ENCODE results near the gene ZNF575.

The ZNF575 gene

DNA sequence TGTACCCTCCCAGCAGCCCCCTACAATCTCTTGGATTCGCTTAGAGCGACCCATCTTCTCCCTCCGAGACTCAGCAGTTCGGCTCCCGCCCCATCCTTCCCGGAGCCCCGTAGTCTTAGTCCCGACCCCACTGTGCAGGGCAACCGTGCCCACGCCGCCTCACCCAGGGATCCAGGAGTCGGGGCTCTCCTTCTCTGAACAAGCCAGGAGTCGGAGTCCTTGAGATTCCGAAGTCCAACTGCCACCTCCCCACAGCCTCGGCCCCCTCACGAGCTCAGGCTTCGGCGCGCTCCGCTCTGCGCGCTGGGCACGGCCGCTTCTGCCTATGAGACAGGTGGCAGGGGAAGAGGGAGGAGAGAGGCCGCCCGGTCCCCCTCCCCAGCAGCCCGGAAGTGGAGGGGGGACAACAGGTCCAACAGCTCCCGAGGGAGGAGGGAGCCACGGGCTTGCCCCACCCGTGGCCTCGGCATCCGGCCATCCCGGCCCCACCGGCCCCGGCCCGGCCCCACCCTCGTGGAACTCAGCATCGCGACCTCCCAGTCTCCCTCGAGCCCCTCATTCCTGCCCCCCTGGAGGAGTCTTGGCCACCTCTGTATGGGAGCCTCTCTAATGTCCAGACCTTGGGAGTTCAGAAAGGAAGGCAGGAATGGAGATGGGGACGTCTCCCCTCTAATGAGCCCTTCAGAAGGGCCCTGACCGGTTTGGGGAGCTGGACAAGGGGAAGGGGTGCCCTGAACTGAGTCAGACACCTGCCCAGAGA lies 28.4 kb upstream of the ZNF575 start, which contains the start of gene PHLDB3:
PHLDB3 (minus strand) TSS at position 321 of the 760 bp plus-strand sequence. CDS start 628 bp downstream, outside the sequence.
- Histone ChIP-seq H3K79me2 (ENCODE audit: insufficient read depth, low read depth) (no peaks in the 10 kb centered on the region), H4K20me1 (ENCODE audit: insufficient read depth) (no peaks in the 10 kb centered on the region), H3K36me3 (ENCODE audit: insufficient read depth) (no peaks in the 10 kb centered on the region), H3K4me2 (peak within 1 kb of the TSS; percentile 96), H2AFZ (ENCODE audit: low read depth) (peak within 1 kb of the TSS; percentile 100), H3K4me3 (IDR thresholded peaks at IDR 0.05; ENCODE audit: insufficient read depth, low read depth, low read length) (peak within 1 kb of the TSS; percentile 62), H3K4me1 (ENCODE audit: low read depth, poor library complexity, severe bottlenecking) (peaks cover 11% of the 10 kb centered on the region), H3K27ac (peak within 1 kb of the TSS; percentile 51; the same call in 1 of the 2 replicates), H3K9ac (peak within 1 kb of the TSS; percentile 71), H3K27me3 (ENCODE audit: insufficient read depth, low read depth) (no peaks in the 10 kb centered on the region)
- TF ChIP-seq, protein P1, sequence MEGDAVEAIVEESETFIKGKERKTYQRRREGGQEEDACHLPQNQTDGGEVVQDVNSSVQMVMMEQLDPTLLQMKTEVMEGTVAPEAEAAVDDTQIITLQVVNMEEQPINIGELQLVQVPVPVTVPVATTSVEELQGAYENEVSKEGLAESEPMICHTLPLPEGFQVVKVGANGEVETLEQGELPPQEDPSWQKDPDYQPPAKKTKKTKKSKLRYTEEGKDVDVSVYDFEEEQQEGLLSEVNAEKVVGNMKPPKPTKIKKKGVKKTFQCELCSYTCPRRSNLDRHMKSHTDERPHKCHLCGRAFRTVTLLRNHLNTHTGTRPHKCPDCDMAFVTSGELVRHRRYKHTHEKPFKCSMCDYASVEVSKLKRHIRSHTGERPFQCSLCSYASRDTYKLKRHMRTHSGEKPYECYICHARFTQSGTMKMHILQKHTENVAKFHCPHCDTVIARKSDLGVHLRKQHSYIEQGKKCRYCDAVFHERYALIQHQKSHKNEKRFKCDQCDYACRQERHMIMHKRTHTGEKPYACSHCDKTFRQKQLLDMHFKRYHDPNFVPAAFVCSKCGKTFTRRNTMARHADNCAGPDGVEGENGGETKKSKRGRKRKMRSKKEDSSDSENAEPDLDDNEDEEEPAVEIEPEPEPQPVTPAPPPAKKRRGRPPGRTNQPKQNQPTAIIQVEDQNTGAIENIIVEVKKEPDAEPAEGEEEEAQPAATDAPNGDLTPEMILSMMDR (conservative IDR thresholded peaks at IDR 0.05; ENCODE audit: low read depth, low read length): 0 out of 2 replicates have a peak, but pooled peaks have one; percentile 27

DNA sequence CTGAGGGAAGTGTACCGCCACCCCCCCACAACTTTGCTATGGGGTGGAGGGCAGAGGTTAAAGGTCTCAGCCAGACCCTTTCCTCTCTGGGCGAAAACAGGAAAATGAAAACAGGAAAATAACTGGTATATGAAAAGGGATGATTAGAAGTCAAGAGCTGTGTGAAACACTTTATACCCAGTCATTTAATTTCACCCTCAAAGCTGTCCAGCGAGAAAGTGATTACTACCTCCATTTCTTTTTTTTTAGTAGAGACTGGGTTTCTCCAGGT lies 27.9 kb upstream of the ZNF575 start:
- Histone ChIP-seq H3K27ac (no peak overlapping the region), H4K20me1 (ENCODE audit: insufficient read depth) (no peaks in the 10 kb centered on the region), H3K79me2 (ENCODE audit: insufficient read depth, low read depth) (no peaks in the 10 kb centered on the region), H3K27me3 (ENCODE audit: insufficient read depth, low read depth) (no peaks in the 10 kb centered on the region), H3K36me3 (ENCODE audit: insufficient read depth) (no peaks in the 10 kb centered on the region), H3K4me3 (IDR thresholded peaks at IDR 0.05; ENCODE audit: insufficient read depth, low read depth, low read length) (no peak overlapping the region), H3K4me2 (peak overlapping the region; percentile 96), H3K9ac (no peak overlapping the region; the same call in 1 of the 2 replicates), H3K4me1 (ENCODE audit: low read depth, poor library complexity, severe bottlenecking) (peaks cover 11% of the 10 kb centered on the region), H2AFZ (ENCODE audit: low read depth) (peak overlapping the region; percentile 100)
- TF ChIP-seq, protein P1 (conservative IDR thresholded peaks at IDR 0.05; ENCODE audit: low read depth, low read length): no peak

DNA sequence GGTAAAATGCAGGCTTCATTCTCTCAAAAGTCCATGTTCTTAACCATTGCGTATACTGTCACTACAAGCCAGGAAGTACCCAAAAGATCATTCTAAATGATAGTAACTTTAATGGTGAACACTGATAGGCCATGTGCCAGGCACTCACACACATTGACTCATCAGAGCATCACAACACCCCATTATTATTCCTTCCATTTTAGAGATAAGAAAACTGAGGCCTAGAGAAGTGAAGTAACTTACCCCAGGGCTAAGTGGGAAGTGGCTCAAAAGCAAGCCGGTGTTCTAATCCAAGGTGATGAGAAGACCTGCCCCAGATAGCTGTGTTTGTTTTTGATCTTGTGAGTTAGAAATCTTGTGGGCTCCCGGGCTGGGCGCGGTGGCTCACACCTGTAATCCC lies 27.0 kb upstream of the ZNF575 start:
- Histone ChIP-seq H4K20me1 (ENCODE audit: insufficient read depth) (no peaks in the 10 kb centered on the region), H3K27ac (no peak overlapping the region), H3K79me2 (ENCODE audit: insufficient read depth, low read depth) (no peaks in the 10 kb centered on the region), H3K4me2 (no peak overlapping the region), H3K36me3 (ENCODE audit: insufficient read depth) (no peaks in the 10 kb centered on the region), H3K4me1 (ENCODE audit: low read depth, poor library complexity, severe bottlenecking) (peaks cover 11% of the 10 kb centered on the region), H3K27me3 (ENCODE audit: insufficient read depth, low read depth) (no peaks in the 10 kb centered on the region), H3K4me3 (IDR thresholded peaks at IDR 0.05; ENCODE audit: insufficient read depth, low read depth, low read length) (no peak overlapping the region), H3K9ac (no peak overlapping the region), H2AFZ (ENCODE audit: low read depth) (no peak overlapping the region)
- TF ChIP-seq, protein P1 (conservative IDR thresholded peaks at IDR 0.05; ENCODE audit: low read depth, low read length): no peak

DNA sequence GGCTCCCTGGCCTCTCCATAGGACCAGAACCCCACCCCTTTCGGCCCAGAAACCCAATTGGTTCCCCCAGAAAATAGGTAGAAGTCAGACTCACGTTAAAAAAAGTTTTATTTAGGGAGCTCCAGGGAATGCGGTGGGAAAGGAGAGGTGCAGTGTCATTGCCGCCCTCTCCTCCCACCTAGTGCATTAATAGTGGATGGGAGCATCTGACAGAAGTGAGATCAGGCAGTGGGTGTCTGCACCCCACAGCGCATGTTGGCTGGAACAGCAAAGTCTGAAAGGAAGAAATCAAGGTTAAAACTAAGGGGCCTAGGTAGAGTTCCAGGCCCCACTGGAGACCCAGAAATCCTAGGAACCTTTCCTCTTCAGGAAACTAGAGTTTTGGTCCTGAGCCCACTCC lies 26.4 kb upstream of the ZNF575 start:
- Histone ChIP-seq H3K27me3 (ENCODE audit: insufficient read depth, low read depth) (no peaks in the 10 kb centered on the region), H3K4me2 (no peak overlapping the region), H3K9ac (no peak overlapping the region), H3K4me1 (ENCODE audit: low read depth, poor library complexity, severe bottlenecking) (peaks cover 11% of the 10 kb centered on the region), H3K27ac (no peak overlapping the region), H3K36me3 (ENCODE audit: insufficient read depth) (no peaks in the 10 kb centered on the region), H3K4me3 (IDR thresholded peaks at IDR 0.05; ENCODE audit: insufficient read depth, low read depth, low read length) (no peak overlapping the region), H3K79me2 (ENCODE audit: insufficient read depth, low read depth) (no peaks in the 10 kb centered on the region), H4K20me1 (ENCODE audit: insufficient read depth) (no peaks in the 10 kb centered on the region), H2AFZ (ENCODE audit: low read depth) (no peak overlapping the region)
- TF ChIP-seq, protein P1 (conservative IDR thresholded peaks at IDR 0.05; ENCODE audit: low read depth, low read length): no peak

Measured in KMS-11 (cell line).